VCaP (cell line): ENCODE measurements around the gene CTBP1.
A peak's percentile ranks its signal among the peaks of the same experiment; 100 is the strongest.

Experiments used
- H3K27ac ChIP-seq: fragments of 450-650 bp; 2 replicates; pipeline ENCODE4 v1.5.1; 2017
- CTCF ChIP-seq: fragments of 450-650 bp; conservative IDR thresholded peaks from 2 replicates; pipeline ENCODE4 v1.5.1; 2017; ENCODE audit warnings: mild to moderate bottlenecking, moderate library complexity

The CTBP1 gene

DNA sequence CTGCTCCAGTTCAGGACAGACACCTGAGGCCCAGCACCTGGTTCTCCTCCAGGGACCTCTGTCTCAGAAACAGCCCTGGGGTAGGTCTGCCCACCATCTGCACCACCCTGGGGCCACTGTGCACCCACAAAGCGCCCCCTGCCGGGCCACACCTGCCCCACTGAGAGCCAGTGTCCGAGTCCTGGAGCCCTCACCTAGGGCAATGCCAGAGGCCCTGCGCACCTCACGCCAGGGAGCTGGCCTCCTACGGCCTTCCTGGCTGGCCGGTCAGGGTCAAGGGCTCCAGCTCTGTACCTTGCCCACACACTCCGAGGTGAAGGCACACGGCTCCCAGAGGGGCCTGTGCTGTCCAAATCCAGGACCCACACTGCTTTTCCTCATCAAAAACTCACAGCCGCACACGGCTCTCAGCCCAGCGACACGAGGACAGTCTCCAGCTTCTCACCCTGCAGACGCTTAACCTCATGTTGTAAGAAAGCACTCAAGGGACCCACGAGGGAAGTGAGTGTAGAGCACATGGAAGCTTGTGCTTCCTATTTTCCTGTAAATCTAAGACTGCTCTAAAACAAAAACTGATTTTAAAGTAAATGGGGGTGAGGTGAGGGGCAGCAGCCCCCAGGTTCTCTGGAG, 5.4 kb downstream of the CTBP1 start:
- no peak for TF ChIP-seq CTCF
- peak overlapping the region; percentile 97; the same call in 1 of the 2 replicates for H3K27ac ChIP-seq

- H3K27ac ChIP-seq = peak overlapping the region; percentile 97; the same call in 1 of the 2 replicates
- TF ChIP-seq CTCF = no peak
These were observed 6.2 kb downstream of the CTBP1 start for GRCh38 chr4:1242506-1243450.

- TF ChIP-seq CTCF = no peak
- peak overlapping the region; percentile 18; the same call in 1 of the 2 replicates for H3K27ac ChIP-seq
These were observed 6.9 kb downstream of the CTBP1 start for GRCh38 chr4:1241936-1242505.

DNA sequence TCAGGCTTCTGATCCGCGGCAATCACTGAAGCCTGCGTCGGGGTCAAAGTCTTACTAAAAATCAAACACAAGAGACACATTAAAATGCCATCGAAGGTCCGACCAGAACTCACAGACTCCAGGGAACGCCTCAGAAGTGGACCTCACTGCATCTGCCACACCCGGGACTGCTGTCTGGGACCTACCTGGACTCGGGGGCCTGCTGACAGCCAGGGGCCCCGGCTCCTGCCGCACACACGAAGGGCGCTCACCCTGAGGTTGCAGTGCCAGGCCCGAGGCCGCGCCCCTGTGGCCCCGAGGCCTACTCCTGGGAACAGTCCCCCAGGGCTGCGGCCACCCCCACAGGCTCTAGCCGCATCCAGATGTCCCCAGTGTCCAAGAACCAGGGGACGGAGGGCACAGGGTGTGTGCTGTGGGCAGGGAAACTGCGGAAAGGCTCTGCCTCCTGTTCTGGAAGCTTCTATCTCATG, 7.4 kb downstream of the CTBP1 start:
- H3K27ac ChIP-seq = peak overlapping the region; percentile 18; the same call in 1 of the 2 replicates
- TF ChIP-seq CTCF = no peak

DNA sequence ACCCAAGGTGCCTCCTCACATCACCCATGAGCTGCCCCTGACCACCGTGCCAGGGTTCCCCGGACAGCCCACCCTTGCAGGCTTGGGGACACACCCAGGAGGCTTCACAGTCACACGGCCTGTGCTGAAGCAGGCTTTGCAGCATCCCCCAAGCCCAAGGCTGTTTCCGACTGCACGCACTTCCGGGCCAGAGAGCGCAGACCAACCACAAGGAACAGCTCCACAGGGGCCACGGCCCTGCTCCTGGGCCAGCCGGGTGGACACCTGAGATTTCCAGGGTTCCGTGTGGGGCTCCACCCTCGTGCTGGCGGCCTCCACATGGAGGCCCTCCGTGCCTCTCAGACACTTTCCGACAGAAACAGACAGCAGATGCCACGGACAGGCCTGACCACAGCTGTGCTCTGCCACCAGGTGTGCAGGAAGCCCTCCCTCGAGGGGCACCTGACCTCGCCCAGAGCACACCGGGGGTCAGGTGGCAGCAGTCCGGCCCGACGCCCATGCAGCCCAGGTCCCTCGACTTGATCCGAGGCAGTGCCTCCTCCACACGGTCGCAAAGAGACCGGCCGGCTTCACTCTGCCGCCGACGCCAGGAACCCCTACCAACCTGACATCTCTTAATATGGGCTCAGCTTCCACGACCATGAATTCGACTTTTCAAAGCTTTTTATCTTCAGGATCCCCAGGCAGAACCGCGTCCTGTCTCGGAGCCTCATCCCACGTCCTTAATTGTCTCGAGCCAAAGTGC, 8.0 kb downstream of the CTBP1 start:
- TF ChIP-seq CTCF = no peak
- no peak overlapping the region for H3K27ac ChIP-seq

GRCh38 chr4:1239950-1240307, 9.0 kb downstream of the CTBP1 start:
- H3K27ac ChIP-seq = no peak overlapping the region
- TF ChIP-seq CTCF = no peak
